ENCODE data around the gene MRPL10.
"Not testable (repeated sequence)": the region's sequence is repeated elsewhere in the genome, so short reads cannot be mapped to it uniquely, and the experiment has no call there.

MRPL10 gene

DNA sequence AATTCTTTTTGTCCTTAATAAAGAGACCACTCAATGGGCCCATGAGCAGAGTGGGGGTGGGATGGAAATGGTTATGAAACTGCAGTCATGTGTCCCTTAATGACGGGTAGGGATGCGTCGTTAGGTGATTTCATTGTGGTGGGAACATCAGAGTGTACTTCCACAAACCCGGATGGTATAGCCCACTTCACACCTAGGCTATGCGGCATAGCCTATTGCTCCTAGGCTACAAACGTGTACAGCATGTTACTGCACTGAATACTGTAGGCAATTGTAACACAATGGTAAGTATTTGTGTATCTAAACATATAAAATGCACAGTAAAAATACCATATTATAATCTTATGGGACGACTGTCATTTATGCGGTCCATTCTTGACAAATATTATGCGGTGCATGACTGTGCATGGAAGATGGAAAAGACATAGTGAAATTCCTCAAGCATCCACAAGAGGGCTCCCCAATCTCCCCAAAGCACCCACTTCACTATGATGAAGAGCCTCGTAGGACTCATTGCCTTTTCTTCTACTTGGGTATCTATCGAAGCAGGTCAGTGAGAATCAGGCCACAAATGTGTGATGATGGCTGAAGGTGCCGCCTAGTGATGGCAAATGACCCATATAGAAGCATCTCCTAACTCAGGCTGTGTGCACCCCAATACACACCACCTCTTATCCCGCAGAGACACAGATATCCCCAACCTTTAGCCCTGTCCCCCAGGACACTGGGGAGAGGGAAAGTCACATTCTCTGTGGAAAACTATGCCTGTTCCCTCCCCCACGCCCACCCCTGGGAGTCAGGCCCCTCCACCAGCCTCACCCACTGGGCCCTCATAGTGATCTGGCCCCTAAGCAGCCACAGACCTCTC, 54.8 kb downstream of the MRPL10 start:
- no peak for DNase-seq (ENCODE audit: low read depth)
- no peak overlapping the region for H3K4me3 ChIP-seq (ENCODE audit: low read depth, low read length)
- TF ChIP-seq, protein P1, sequence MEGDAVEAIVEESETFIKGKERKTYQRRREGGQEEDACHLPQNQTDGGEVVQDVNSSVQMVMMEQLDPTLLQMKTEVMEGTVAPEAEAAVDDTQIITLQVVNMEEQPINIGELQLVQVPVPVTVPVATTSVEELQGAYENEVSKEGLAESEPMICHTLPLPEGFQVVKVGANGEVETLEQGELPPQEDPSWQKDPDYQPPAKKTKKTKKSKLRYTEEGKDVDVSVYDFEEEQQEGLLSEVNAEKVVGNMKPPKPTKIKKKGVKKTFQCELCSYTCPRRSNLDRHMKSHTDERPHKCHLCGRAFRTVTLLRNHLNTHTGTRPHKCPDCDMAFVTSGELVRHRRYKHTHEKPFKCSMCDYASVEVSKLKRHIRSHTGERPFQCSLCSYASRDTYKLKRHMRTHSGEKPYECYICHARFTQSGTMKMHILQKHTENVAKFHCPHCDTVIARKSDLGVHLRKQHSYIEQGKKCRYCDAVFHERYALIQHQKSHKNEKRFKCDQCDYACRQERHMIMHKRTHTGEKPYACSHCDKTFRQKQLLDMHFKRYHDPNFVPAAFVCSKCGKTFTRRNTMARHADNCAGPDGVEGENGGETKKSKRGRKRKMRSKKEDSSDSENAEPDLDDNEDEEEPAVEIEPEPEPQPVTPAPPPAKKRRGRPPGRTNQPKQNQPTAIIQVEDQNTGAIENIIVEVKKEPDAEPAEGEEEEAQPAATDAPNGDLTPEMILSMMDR (IDR thresholded peaks at IDR 0.05; ENCODE audit: low read depth, low read length, missing control alignments) = peak; percentile 81

DNA sequence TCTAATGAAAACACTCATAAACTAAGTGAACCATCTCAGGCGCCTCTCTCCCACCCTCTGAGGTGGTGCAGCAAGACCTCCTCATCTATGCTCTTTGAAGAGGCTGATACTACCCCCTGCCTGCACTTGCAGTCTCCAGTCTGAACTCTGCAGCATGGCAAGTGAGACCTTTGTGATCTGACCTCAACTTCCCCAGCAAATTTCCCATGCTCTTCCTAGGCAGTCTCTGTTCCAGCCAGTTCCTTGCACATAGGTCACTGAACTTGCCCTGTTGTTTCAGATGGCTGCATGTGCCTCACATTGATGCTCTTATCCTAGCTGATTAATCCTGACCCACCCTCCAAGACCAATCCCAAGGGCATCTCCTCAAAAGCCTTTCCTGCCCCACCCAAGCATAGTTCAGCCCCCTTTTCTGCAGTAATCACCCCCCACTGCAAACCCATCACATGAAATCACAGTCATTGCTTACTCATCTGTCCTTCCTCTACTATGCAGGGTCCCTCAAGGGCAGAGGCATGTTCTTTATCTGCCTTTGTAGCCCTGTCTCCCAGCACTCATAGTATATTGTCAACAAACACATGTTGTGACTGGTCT, 56.3 kb downstream of the MRPL10 start:
- DNase-seq (ENCODE audit: low read depth) = no peak
- TF ChIP-seq, protein P1 (IDR thresholded peaks at IDR 0.05; ENCODE audit: low read depth, low read length, missing control alignments) = no peak
- H3K4me3 ChIP-seq (ENCODE audit: low read depth, low read length) = no peak overlapping the region

DNA sequence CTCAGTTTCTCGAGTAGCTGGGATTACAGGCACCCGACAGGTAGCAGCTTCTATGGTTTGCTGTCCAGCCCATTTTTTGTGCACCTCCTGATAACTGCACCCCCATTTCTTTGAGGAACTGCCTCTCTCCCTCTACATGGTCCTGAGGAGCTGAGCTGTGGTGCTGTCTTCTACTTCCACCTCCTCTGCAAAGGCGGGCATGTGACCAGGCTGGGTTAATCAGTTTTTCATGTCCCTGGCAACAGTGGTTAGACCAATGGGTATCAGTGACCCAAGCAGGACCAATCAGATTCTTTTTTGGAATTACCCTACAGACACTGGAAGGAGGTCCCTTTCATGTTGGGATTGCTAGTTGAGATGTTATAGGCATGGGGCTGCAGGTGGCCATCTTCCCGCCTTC, 57.0 kb downstream of the MRPL10 start:
- TF ChIP-seq, protein P1 (IDR thresholded peaks at IDR 0.05; ENCODE audit: low read depth, low read length, missing control alignments) = no peak
- no peak overlapping the region for H3K4me3 ChIP-seq (ENCODE audit: low read depth, low read length)
- DNase-seq (ENCODE audit: low read depth) = no peak

DNA sequence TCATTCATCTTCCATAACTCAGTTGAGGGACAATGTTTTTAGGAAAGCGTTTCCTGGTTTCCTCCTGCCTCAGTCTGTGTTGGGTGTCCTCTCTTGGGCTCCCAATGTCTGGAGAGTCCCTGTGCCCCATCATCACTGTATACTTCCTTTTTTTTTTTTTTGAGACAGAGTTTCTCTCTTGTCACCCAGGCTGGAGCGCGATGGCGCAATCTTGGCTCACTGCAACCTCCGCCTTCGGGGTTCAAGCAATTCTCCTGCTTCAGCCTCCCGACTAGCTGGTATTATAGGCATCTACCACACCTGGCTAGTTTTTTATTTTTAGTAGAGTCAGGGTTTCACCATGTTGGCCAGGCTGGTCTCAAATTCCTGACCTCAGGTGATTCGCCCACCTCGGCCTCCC, 57.7 kb downstream of the MRPL10 start:
- not testable (repeated sequence) for H3K4me3 ChIP-seq (ENCODE audit: low read depth, low read length); DNase-seq (ENCODE audit: low read depth)

All from GM12864 (cell line).